ENCODE measurements around the gene PTPRU.

DNA sequence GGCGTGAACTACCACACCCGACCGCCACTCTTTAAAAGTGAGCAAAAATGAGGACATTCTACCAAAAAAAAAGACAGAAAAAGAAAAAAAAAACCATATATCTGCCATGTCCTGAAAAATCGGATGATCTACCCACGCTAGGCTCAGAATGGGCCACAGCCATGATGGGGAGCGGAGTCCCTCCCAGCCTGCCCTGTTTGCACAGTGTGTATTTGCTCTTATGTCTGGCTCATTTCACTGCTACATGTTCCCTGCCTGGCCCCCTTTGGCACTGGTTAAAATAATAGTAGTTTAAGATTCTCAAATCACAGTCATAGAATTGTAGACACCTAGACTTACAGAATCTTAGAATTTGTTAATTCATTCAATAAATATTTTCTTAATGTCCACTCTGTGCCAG, 121.9 kb downstream of the PTPRU start:
- TF ChIP-seq GATA2 (IDR thresholded peaks at IDR 0.05; ENCODE audit: low read depth, low read length) (no peak), GATA3 (IDR thresholded peaks at IDR 0.05; ENCODE audit: low read depth, low read length) (no peak)
